D721Med (cell line): ENCODE results near the gene ZNF500.
A peak's percentile ranks its signal among the peaks of the same experiment; 100 is the strongest.
"Not testable (repeated sequence)": the region's sequence is repeated elsewhere in the genome, so short reads cannot be mapped to it uniquely, and the experiment has no call there.

Experiments
- DNase-seq: peaks from one replicate; pipeline ENCODE4 v3.0.0; 2011; ENCODE audit warnings: low spot score; ENCODE audit not compliant: insufficient read length
- FAIRE-seq: peaks from 2 replicates; lab custom pipeline; 2011; peaks lifted over from hg19 to GRCh38; lab: Jason Lieb, UNC
- TF ChIP-seq, protein P1 (sequence below): IDR thresholded peaks from 2 replicates; pipeline ENCODE4 v1.5.1; 2012; ENCODE audit warnings: mild to moderate bottlenecking, control low read depth; ENCODE audit not compliant: insufficient read depth; ENCODE audit errors: missing control alignments

Gene ZNF500

GRCh38 chr16:4744555-4745273, 22.2 kb downstream of the ZNF500 start:
- no peak for FAIRE-seq
- no peak for DNase-seq
- TF ChIP-seq, protein P1, sequence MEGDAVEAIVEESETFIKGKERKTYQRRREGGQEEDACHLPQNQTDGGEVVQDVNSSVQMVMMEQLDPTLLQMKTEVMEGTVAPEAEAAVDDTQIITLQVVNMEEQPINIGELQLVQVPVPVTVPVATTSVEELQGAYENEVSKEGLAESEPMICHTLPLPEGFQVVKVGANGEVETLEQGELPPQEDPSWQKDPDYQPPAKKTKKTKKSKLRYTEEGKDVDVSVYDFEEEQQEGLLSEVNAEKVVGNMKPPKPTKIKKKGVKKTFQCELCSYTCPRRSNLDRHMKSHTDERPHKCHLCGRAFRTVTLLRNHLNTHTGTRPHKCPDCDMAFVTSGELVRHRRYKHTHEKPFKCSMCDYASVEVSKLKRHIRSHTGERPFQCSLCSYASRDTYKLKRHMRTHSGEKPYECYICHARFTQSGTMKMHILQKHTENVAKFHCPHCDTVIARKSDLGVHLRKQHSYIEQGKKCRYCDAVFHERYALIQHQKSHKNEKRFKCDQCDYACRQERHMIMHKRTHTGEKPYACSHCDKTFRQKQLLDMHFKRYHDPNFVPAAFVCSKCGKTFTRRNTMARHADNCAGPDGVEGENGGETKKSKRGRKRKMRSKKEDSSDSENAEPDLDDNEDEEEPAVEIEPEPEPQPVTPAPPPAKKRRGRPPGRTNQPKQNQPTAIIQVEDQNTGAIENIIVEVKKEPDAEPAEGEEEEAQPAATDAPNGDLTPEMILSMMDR = no peak

DNA sequence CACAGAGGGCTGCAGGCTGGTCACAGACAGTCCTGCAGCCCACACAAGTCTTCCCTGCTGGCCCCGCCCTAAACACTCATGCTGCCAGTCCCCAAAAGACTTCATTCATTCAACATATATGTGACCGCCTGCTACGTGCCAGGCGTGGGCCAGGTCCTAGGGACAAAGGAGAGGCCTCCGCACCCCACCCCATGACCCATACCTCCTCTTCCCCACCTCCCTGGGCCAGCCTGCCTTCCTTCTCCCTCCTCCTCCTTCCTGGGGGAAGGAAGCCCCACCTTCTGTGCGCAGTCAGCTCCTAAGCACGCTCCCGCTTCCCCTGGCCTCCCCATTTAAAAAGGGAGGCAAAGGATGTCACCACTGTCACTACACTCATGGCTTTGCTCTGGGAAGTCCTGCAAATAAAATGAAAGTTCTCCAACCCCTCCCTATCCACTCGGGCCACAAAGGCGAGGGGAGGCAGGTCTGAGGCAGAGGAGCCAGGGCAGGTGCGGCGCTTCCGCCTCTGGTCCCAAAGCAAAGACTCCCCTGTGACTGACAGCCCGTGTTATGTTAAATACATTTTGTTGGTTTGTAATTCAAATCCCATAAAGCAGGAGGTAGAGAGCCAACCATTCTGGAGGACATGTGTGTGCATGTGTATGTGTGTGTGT, 23.6 kb downstream of the ZNF500 start:
- no peak for DNase-seq
- FAIRE-seq = no peak
- TF ChIP-seq, protein P1 = no peak

- FAIRE-seq = not testable (repeated sequence)
These were observed 28.6 kb downstream of the ZNF500 start for GRCh38 chr16:4738370-4738769.

DNA sequence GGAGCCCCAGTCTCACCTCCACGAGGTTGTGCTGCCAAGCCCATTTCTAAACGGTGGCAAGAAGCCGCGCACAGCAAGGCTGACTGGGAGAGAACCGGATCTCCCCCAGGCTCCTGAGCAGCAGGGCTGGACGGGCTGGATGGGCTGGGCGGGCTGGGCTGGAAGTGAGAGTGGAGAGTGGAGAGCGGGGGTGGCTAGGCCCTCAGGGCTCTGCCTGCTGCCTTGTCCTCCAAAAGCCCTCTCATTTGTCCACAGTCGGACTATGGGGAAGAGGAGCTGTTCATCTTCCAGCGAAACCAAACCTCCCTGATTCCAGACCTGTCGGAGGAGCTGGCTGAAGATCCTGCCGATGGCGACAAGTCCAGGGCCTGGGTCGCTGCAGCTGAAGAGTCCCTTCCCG, 29.4 kb downstream of the ZNF500 start:
- TF ChIP-seq, protein P1 = no peak
- no peak for FAIRE-seq
- DNase-seq = no peak

More at GRCh38 chr16:4738370-4738769, 28.6 kb downstream of the ZNF500 start:
- not testable (repeated sequence) for DNase-seq

DNA sequence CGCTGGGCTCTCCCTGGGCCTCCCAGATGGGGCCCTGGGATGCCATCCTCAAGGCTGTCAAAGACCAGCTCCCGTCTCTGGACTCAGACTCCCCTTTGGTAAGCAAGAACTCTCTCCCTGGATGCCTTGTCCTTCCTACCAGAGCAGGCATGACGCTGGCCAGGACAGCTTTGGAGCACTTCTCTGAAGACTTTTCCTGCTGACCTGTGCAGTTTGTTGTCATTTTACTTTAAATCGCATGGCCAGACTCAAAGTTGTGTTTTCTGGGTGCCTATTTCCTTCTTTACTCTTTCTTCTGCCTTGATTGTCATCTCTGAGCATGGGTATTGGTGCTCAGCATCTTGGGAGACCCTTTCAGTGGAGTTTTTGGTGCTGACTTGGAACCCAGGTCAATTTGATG, 30.4 kb downstream of the ZNF500 start:
- FAIRE-seq = no peak
- DNase-seq = no peak
- TF ChIP-seq, protein P1 = no peak

DNA sequence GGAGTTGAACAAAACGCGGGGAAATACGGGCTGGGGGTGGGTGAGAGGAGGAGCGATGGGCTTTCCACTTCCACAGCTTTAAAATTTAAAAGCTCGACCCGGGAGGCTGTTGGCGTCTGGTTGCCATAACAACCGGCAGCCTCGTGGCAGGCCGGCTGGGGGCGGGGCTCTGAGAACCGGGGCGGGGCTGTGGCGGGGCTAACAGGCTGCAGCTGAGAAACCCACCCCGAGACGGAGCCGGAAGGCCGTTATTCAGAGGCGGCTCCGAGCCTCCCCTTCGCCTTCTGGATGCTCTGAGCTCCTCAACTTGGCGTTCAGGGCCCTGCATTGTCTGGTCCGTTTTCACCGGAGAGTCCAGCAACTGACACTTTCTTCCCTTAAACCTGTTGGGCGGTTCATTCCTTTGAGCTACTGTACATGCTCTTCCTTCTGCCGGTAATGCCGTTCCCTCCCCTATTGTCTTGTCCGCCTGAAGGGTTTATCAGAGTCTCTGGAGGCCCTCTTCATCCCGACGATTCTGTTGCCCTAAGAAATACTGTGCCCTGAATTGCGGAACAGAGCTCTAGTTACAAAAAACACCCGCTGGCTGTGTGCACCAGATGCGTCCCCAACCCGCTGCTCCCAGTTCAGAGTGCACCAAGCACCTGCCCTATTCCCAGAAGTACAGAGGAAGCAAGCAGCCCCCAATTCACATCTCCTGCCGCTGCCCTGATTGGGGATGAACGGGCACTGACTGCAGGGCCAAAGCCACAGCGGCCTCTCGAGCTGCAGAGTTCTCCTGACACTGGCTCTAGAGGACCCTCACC, 32.0 kb downstream of the ZNF500 start:
- no peak for FAIRE-seq
- TF ChIP-seq, protein P1 = no peak
- DNase-seq = peak; percentile 73

DNA sequence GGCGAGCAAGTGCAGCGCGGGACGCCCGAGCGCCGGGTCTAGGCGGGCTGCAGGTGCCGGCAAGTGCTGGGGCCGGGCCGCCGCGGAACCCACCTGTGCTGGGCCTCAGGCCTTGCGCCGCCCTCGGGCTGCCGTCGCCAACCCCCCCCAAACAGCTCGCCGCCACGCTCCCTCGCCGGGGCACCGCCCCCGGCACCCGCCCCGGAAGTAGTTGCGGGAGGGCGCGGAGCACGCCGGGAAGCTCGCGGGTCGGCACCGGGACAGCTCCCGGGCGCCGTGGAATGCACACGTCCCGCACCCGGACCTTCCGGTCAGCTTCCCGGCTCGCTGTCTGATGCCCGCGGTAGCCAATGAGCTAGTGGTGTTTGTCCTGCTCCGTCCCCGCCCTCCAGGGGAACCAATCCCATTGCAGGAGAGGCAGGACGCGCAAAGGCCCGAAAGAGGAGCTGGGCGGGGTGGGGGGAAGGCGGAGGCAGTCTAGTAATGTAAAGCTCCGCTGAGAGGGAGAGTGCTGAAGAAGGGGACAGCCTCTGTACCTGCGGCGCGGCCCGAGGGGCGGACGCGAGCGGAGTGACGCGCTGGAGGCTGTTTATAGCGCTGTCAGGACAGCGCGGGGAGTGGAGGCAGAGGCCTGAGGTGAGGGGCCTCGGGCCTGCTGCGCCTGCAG, 32.8 kb downstream of the ZNF500 start, which contains the start of the genes ANKS3 and DNAAF8:
Gene ANKS3 (minus strand): TSS at position 209 of the 667 bp plus-strand sequence. CDS start 4,122 bp downstream, outside the sequence.
Gene DNAAF8 (plus strand): TSS at position 475 of the 667 bp plus-strand sequence. CDS start 1,978 bp downstream, outside the sequence.
- TF ChIP-seq, protein P1 = no peak
- FAIRE-seq (no peak), DNase-seq (peak; percentile 75)
